Stimulated activated naive CD8-positive, alpha-beta T cell treated with anti-CD3 and anti-CD28 coated beads, Interleukin-15, Interleukin-2, amounts not matched to agents 100 ng/mL and 50 ng/mL, for 24 hours (primary cell): Measurements from ENCODE around the gene DCAKD.

ENCODE experiments used
- H3K27ac Mint-ChIP-seq: one replicate; pipeline ENCODE4 v1.8.0; 2021; ENCODE audit warnings: mild to moderate bottlenecking, mixed read lengths
- H3K27me3 Mint-ChIP-seq: one replicate; pipeline ENCODE4 v1.8.0; 2021; ENCODE audit warnings: mixed read lengths
- H3K36me3 Mint-ChIP-seq: one replicate; pipeline ENCODE4 v1.8.0; 2021; ENCODE audit warnings: low read depth, mixed read lengths
- H3K4me1 Mint-ChIP-seq: one replicate; pipeline ENCODE4 v1.8.0; 2021; ENCODE audit warnings: low read depth, mixed read lengths
- H3K4me3 Mint-ChIP-seq: one replicate; pipeline ENCODE4 v1.8.0; 2021; ENCODE audit warnings: mild to moderate bottlenecking, mixed read lengths
- H3K9me3 Mint-ChIP-seq: one replicate; pipeline ENCODE4 v1.8.0; 2021; ENCODE audit warnings: mixed read lengths

The DCAKD gene

GRCh38 chr17:45029758-45030423 lies 21.5 kb downstream of the DCAKD start:
- no peaks in the 10 kb centered on the region for H3K9me3 Mint-ChIP-seq
- H3K36me3 Mint-ChIP-seq, result peaks cover 45% of the 10 kb centered on the region

GRCh38 chr17:45029096-45029495 lies 22.3 kb downstream of the DCAKD start:
- H3K27me3 Mint-ChIP-seq, result no peaks in the 10 kb centered on the region
- H3K36me3 Mint-ChIP-seq, result peaks cover 37% of the 10 kb centered on the region
- no peak overlapping the region for H3K27ac Mint-ChIP-seq
- no peak overlapping the region for H3K4me3 Mint-ChIP-seq
- H3K4me1 Mint-ChIP-seq, result no peaks in the 10 kb centered on the region
- no peaks in the 10 kb centered on the region for H3K9me3 Mint-ChIP-seq

More at GRCh38 chr17:45029758-45030423, 21.5 kb downstream of the DCAKD start:
- no peaks in the 10 kb centered on the region for H3K27me3 Mint-ChIP-seq
- no peak overlapping the region for H3K4me3 Mint-ChIP-seq
- no peaks in the 10 kb centered on the region for H3K4me1 Mint-ChIP-seq
- H3K27ac Mint-ChIP-seq, result no peak overlapping the region

GRCh38 chr17:45022655-45023339 lies 28.6 kb downstream of the DCAKD start:
- Mint-ChIP-seq H3K36me3 (peaks cover 9% of the 10 kb centered on the region), H3K27me3 (peaks cover 34% of the 10 kb centered on the region), H3K4me3 (no peak overlapping the region), H3K27ac (no peak overlapping the region), H3K9me3 (no peaks in the 10 kb centered on the region), H3K4me1 (peaks cover 20% of the 10 kb centered on the region)

GRCh38 chr17:45022288-45022648 lies 29.2 kb downstream of the DCAKD start:
- peaks cover 20% of the 10 kb centered on the region for H3K4me1 Mint-ChIP-seq
- H3K9me3 Mint-ChIP-seq, result no peaks in the 10 kb centered on the region
- peaks cover 34% of the 10 kb centered on the region for H3K27me3 Mint-ChIP-seq
- H3K27ac Mint-ChIP-seq, result no peak overlapping the region
- H3K4me3 Mint-ChIP-seq, result no peak overlapping the region
- peaks cover 9% of the 10 kb centered on the region for H3K36me3 Mint-ChIP-seq

GRCh38 chr17:45021607-45022287 lies 29.7 kb downstream of the DCAKD start:
- H3K4me1 Mint-ChIP-seq, result peaks cover 20% of the 10 kb centered on the region
- peak overlapping the region; percentile 29 for H3K27ac Mint-ChIP-seq
- no peaks in the 10 kb centered on the region for H3K9me3 Mint-ChIP-seq
- H3K4me3 Mint-ChIP-seq, result peak overlapping the region; percentile 41
- H3K36me3 Mint-ChIP-seq, result peaks cover 9% of the 10 kb centered on the region
- peaks cover 36% of the 10 kb centered on the region for H3K27me3 Mint-ChIP-seq

GRCh38 chr17:45020354-45021138 lies 30.9 kb downstream of the DCAKD start:
- Mint-ChIP-seq H3K4me1 (peaks cover 20% of the 10 kb centered on the region), H3K36me3 (peaks cover 9% of the 10 kb centered on the region), H3K27me3 (peaks cover 39% of the 10 kb centered on the region), H3K27ac (no peak overlapping the region), H3K4me3 (no peak overlapping the region), H3K9me3 (no peaks in the 10 kb centered on the region)

GRCh38 chr17:45018848-45019711 lies 32.4 kb downstream of the DCAKD start:
- Mint-ChIP-seq H3K27ac (peak overlapping the region; percentile 93), H3K27me3 (peaks cover 39% of the 10 kb centered on the region)

GRCh38 chr17:45018514-45018847 lies 33.0 kb downstream of the DCAKD start:
- Mint-ChIP-seq H3K27me3 (peaks cover 39% of the 10 kb centered on the region), H3K27ac (peak overlapping the region; percentile 93), H3K4me3 (peak overlapping the region; percentile 88), H3K4me1 (peaks cover 20% of the 10 kb centered on the region), H3K36me3 (peaks cover 7% of the 10 kb centered on the region), H3K9me3 (no peaks in the 10 kb centered on the region)

More at GRCh38 chr17:45018848-45019711, 32.4 kb downstream of the DCAKD start:
- peaks cover 9% of the 10 kb centered on the region for H3K36me3 Mint-ChIP-seq
- H3K4me1 Mint-ChIP-seq, result peaks cover 20% of the 10 kb centered on the region
- H3K9me3 Mint-ChIP-seq, result no peaks in the 10 kb centered on the region
- H3K4me3 Mint-ChIP-seq, result peak overlapping the region; percentile 88

- Mint-ChIP-seq H3K9me3 (no peaks in the 10 kb centered on the region), H3K4me3 (no peak overlapping the region), H3K4me1 (peaks cover 20% of the 10 kb centered on the region), H3K27ac (no peak overlapping the region), H3K27me3 (peaks cover 39% of the 10 kb centered on the region), H3K36me3 (peaks cover 4% of the 10 kb centered on the region)
Measured at GRCh38 chr17:45016823-45017222, 34.6 kb downstream of the DCAKD start.

- Mint-ChIP-seq H3K36me3 (peaks cover 3% of the 10 kb centered on the region), H3K4me1 (peaks cover 15% of the 10 kb centered on the region), H3K27ac (no peak overlapping the region), H3K27me3 (peaks cover 35% of the 10 kb centered on the region), H3K9me3 (no peaks in the 10 kb centered on the region), H3K4me3 (no peak overlapping the region)
Measured at GRCh38 chr17:45016237-45016636, 35.2 kb downstream of the DCAKD start.

GRCh38 chr17:45013021-45013997 lies 38.1 kb downstream of the DCAKD start:
- Mint-ChIP-seq H3K4me3 (no peak overlapping the region), H3K27me3 (peaks cover 14% of the 10 kb centered on the region), H3K27ac (no peak overlapping the region), H3K36me3 (no peaks in the 10 kb centered on the region), H3K4me1 (peaks cover 1% of the 10 kb centered on the region), H3K9me3 (no peaks in the 10 kb centered on the region)

- H3K4me3 Mint-ChIP-seq, result no peak overlapping the region
- H3K4me1 Mint-ChIP-seq, result no peaks in the 10 kb centered on the region
- H3K36me3 Mint-ChIP-seq, result no peaks in the 10 kb centered on the region
- H3K27me3 Mint-ChIP-seq, result peaks cover 20% of the 10 kb centered on the region
- no peak overlapping the region for H3K27ac Mint-ChIP-seq
- H3K9me3 Mint-ChIP-seq, result no peaks in the 10 kb centered on the region
Measured at GRCh38 chr17:45011767-45012166, 39.7 kb downstream of the DCAKD start.
